Kidney capillary endothelial cell (primary cell): Measurements from ENCODE around the gene OLFM1.

Experiments used
- DNase-seq: peaks from one replicate; pipeline ENCODE4 v3.0.0-alpha.2; 2018; ENCODE audit warnings: low spot score

Gene OLFM1

DNA sequence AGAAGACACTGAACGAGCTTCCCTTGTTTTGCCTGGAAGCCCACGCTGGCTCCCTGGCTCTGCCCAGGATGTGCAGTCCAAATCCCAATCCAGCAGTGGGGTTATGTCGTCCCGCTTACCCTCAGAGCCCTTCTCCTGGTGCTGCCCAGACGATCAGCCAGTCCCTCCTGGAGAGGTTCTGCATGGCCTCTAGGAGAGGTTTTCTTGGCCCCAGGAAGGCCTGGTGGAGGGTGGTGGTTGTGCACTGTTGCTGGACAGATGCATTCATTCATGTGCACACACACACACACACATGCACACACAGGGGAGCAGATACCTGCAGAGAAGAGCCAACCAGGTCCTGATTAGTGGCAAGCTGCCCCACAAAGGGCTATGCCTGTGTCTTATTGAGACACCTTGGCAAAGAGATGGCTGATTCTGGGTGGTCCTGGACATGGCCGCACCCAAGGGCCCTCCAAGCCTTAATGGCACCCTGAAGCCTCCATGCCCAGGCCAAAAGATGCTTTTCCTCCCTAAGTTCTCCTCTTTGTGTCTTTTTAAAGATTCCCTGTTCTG is 10.5 kb upstream of the OLFM1 start:
- no peak for DNase-seq

DNA sequence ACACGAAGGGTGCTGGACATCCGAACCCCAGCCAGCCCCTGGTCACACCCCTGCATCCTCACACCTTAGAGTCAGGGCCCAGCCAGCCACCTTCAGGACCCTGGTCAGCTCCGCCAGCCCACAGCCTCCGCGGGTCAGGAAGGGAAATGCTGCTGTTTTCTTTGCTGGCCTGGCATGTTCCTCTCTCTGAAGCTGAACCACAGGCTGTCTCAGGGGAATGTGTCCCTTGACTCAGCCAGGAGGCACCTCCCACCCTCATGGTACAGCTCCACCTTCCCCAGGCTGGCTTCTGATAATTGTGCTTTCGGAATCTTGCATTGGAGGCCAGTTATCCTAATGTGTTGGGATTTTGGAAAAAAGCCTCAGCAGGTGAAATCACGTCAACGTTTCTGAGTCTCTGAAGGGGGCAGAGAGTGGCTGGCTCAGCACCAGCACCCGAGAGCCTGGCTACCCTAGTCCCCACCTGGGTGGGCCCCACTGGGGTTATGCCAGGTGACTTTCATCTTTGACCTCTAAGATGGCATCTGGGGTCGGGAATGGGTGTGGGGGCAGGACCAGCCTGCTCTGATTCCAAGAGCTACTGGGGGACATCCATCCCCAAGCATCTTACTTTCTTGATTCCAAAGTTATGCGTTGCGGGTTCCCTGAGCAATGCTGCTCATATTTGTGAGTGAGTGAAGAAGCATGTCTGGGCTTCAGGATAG is 9.8 kb upstream of the OLFM1 start:
- no peak for DNase-seq

DNA sequence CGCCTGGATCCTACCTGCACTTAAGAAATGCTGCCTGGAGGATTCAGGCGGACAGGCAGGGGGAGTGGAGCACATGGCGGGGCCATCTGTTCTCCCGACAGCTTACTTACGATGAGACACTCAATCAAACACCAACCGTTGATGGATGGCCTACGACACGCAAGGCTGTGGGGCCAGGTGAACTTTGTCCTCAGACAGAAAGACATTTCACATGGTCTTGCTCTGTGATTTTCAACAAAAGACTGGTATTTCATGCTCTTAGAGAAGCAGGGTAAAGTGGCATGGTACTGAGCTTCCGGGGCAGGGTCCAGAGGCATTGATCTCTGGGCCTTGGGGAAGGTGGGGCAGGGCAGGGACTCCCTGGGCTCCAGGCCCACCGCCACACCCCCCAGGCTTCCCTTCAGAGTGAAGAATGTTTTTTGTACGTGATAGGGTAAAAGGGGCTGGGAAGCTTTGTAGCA is 9.1 kb upstream of the OLFM1 start:
- DNase-seq, result no peak

DNA sequence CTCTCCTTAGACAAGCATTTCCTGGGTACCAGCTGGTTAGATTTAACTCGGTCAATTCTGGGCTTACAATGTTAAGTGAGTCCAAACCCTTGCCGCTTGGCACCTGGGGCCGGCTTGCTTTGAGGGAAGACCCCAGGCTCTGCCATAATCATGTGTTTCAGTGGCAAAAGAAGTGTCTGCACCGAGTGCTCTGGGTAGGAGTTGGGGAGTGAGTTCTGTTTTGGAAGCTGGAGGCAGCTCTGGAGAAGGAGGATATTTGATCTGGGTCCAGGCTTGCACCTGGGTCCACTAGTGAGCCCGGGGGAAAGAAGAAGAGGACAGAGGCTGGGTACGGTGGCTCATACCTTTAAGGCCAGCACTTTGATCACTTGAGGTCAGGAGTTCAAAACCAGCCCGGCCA is 8.4 kb upstream of the OLFM1 start:
- no peak for DNase-seq

DNA sequence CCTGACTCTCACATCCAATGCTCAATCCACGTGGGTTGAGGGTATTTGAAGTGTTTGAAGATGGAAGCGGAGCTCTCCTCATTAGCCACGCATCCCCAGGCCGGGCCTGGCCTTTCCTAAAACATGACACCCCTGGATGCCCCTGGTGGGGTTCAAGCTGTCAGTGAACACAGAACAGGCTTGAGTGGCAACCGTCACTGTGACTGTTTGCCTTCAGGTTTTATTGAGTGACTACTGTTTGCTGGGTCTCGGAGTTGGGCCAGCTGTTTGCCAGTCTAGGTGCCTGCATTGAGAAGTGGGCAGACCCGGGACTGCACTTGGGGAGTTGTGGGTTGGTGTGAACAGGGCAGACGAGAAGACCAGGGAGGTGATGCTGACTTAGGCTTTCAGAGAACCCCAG is 7.8 kb upstream of the OLFM1 start:
- DNase-seq, result no peak

DNA sequence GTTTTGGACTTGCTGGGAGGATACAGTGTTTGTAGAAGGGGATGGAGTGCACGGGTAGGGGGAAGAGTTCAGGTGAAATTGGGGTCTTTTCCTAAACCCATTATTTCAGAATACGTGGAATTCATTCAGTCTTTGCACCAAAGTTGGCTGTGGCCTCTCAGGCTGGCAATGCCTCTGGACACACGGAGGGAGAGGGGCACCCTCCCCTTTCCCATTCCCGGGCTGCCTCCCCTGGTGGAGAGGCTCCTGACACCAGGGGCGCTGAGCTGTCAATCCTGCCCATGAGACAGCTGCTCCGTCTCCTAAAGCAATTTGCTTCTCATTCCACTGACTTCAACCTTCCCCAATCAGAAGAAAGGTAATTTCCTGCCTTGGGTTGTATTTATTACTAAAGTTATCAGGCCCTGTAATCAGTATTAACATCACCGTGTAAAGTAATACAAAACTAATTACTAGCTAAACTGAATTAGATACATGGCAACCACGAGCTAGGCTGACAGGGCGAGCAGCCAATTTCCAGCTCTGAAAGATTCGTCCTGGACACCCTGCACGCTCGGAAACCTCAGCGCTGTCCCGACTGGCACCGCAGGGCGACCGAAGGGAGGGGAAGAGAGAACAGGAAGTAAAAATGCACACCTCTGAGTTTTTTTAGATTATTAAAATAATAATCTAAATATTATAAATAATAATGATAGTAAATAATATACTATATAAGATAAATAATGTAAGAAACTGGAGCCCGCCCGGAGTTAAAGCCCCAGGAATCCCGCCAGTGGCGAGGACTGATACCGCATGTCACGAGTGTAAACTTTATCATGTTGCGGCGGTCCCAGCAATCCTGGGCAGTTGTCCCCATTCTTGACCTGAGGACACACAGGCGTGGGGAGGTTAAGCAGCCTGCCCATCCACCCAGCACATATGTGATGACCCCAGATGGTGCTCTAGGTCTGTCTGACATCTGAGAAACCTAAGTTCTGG is 6.9 kb upstream of the OLFM1 start:
- no peak for DNase-seq

DNA sequence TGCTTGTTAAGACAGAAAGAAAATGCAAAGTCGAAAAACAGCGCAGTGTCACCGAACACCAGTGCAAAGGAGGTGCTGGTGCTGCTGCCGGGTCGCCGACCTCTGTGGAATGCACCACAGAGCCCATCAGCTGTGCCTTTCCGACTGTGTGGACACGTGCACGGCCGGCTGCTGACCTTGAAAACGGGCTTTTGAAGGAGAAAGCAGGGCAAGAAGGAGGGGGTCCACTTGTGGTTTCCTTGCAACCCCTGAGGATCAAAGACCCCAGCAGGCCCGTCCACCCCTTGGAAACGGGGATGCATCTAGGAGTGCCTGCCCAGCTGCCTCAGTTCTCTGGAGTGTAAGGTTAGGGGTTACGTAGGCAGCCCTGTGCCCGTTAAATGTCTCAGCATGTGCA is 6.2 kb upstream of the OLFM1 start:
- no peak for DNase-seq

DNA sequence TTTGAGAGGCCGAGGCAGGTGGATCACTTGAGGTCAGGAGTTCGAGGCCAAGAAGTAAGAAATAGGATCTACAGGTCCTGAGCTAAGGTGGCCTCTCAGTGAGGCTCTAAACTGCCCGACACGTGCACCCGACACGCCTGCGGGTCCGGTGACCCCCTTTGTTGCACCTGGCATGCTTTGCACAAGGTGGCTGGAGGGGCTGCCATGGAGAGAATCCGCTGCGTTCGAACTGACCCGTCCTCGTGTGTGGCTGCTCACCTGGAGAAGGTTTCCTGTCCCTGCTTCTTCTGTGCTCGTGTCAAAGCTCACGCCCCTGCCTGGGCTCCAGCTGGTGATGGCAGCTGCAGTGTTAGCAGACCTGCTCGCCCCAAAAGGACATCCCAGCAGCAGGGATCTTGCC is 5.7 kb upstream of the OLFM1 start:
- no peak for DNase-seq

DNA sequence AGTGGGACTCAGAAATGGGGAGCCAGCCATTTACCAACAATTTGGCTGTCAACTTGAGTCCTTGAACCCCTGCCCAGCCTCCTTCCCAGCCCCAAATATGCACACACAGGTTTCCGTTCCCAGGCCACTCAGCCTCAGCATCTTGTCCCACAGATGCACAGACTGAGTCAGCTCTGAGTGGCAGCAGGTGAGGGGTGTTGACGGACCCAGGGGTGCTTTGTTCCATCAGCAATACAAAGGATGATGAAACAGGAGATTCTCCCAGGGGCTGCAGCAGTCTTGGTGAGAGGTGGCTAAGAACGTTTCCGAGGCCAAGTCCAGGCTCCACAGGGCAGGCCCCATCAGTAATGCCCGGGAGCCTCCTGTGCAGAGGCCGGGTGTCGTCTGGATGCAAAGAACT is 4.9 kb upstream of the OLFM1 start:
- DNase-seq, result no peak

DNA sequence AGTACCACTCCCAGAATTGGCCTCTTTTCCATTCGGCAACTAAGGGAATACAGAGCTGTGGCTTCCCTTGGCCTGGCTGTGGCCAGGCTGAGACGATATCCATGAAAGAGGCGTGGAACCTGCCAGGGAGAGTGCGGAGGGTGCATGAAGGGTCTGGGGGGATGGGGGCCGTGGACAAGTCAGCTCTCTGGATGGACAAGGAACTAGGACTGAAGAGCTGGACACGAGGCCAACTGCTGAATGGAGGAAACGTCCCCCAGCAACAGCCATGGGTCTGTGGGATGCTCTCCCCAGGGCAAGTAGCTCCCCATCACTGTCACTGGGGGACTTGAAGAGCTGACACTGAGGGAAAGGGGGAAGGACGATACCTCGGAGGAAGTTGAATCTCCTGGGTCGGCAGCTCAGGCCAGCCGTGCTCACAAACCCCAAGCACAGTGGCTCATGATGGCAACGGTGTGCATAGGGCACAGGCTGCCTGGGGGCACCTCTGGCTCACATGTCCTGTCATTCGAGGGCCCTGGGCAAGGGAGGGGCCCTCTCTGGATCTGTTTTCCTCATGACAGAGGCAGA is 4.1 kb upstream of the OLFM1 start:
- no peak for DNase-seq

DNA sequence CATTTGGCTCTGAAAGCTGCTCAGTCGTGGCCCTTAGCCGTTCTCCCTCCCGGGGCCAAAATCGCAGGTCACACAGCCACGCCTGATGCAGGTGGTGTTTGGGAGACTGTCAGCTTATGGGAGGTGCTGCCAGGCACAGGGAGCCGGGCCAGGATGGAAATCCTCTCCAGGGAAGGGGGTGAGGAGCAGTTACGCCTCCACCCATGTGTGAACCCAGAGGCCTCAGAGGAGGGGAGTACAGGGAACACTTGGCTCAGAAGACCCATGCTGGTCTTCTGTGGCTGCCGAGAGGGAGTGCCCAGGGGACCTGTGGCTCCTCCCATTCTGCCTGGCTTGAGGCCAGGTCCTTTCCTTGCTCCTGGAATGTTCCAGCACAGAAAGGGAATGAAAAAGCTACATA is 3.6 kb upstream of the OLFM1 start:
- no peak for DNase-seq

DNA sequence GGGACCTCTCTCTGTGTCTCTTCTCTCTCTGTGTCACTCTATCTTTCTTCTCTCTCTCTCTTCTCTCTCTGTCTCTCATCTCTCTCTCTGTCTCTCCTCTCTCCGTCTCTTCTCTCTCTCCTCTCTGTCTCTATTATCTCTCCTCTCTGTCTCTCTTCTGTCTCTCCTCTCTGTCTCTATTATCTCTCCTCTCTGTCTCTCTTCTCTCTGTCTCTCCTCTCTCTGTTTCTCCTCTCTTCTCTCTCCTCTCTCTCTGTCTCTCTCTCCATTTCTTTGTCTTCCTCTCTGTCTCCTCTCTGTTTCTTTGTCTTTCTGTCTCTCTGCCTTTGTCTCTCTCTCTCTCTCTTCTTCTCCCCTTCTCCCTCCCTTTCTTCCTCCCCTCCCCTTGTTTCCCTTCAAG is 3.2 kb upstream of the OLFM1 start:
- no peak for DNase-seq

DNA sequence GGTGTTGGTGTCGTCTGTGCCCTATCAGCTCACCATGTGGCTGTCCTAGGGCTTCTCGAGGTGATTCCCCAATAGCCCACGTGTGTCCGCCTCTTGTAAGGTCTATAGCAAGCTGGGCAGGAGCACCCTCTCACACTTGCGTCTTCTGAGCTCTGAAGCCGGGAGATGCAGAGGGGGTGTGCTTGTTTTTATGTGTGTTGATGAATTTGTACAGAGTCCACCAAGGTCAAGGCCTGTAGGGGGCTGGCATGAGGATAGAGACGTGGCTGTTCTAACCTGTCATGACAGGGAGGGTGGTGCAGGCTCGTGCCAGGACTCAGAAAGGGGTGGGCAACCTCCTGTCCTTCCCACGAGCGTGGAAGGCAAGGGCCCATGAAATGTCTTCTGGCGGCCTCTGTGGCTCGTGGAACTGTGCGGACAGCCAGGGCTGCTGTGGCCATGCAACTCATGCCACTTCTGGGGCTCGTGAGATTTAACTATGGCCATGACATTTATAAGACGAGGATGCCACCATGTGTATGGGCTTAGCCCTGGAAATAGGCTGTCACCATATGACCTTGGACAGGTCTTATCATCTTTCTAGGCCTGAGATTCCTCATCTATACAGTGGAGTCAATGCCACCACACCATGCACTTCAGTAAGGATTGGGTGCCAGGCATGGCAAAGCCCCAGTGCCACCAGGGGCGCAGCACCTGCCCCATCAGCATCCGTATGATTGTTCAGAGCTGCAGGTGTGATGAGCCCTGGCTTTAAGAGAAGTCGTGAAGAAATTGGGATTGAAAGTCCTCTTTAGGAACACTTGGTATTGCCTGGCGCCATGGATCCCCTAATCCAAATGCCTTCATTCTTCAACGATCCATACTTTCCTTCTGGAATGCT is 2.3 kb upstream of the OLFM1 start:
- no peak for DNase-seq

DNA sequence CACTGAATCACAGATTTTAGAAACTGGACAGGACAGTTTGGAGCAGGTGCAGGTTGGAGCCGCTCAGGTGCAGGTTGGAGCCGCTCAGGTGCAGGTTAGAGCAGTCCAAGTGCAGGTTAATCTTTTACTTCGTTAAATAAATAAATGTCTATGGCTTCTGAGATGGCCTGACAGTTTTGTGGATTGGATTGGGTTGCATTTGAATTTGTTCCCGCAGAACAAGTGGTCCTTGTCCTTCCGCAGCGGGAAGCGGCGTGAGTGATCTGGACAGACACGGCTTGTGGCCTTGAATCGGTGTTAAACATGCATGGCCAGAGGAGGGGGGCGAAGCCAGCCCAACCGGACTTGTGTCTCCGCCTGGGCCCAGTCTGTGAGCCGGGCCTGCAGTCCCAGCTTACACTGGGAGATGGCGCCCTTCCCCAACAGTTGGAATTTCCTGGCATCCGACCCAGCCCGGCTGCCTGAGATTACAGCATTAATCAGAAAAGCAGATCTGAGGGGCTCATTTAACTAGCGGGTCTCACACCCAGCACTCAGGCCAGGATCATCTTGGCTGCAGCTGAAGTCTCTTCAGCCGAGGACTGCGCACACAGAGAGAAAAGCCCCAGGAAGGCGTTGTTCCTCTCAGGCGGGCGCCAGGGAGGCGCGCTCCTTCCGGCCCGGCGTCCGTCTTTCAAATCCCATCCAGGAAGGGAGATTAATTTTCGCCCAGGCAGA is 1.5 kb upstream of the OLFM1 start:
- DNase-seq, result peak; percentile 72

DNA sequence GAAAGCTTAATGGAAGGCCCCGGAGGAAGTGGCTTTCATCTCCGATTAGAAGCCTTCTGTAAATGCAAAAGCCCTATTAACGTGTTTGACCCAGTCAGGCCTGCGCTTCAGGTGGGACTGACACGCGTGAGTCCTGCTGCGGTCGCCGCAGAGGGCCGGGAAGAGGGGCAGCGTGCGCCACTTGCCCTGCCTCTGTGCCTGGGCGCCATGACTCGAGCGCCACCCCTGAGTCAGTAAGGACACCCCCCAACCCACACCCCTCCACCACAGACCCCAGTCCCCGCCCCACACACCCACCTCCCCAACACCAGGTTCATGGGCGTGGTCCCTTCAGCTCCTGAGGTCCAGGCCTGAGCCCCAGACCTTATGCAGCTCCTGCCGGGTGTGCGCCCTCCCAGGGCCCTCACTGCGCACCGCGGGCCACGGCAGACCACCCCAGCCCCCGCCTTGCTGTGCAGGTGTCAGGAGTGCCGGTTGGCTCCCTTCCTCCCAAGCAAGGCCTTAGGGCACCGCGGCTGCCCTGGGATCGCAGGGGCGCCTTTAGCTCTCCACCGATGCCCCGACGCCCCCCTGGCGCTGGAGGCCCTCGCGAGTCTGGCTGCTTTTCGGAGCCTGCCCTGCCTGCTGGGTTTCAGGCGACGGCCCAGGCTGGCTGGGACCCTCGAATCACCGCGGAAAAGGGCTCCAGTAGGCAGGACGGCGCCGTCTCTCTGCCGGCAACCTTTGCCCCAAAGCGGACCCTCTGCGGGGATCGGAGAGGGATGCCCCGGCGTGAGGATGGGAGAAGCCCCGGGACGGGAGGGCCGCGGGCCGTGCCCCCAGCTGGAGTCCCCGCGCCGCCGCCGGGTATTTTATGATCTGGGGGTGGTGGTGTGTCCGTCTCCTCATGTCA is 625 bp upstream of the OLFM1 start:
- no peak for DNase-seq

DNA sequence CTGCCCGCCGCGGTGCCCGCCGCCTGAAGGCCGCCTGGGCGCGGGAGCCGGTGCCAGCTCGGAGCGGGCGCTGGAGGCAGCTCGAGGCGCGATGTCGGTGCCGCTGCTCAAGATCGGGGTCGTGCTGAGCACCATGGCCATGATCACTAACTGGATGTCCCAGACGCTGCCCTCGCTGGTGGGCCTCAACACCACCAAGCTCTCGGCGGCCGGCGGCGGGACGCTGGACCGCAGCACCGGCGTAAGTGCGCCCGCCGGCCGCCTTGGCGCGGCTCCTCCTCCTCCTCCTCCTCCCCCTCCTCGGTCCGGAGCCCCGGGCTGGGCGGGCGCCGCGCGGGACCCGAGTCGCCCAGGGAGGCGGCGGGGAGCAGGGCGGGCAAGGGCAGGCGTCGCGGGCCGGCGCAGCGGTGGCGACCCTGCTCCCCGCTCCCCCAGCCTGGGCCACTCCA is 455 bp downstream of the OLFM1 start:
- no peak for DNase-seq

DNA sequence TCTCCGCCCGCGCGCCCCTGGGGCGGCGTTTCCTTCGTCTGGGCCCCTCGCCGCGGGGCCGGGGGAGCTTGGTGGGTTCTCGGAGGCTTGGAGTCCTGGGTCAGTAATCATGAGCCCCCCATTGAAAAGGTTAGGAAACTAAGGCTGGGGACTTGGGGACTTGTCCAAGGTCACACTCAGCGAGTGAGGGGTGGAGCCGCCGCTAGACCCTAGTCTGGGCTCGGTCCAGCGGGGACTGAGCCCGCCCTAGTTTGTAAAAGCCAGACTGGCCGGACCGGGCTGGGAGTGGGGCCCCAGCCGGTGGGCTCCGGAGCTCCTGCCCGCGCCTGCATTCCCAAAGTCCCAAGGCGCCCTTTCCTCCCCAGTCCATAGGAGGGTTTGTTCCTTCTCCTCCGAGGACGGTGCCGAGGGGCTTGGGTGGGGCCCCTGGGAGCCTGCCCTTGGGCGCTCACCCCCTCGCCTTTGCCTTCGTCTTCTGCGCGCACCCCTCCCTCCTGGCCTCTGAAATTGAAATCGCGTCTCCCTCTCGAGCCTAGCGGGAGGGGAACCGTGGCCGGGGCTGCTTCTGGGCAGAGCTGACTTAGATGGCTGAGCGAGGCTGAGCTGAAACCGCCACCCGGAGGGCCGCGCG is 995 bp downstream of the OLFM1 start:
- no peak for DNase-seq

DNA sequence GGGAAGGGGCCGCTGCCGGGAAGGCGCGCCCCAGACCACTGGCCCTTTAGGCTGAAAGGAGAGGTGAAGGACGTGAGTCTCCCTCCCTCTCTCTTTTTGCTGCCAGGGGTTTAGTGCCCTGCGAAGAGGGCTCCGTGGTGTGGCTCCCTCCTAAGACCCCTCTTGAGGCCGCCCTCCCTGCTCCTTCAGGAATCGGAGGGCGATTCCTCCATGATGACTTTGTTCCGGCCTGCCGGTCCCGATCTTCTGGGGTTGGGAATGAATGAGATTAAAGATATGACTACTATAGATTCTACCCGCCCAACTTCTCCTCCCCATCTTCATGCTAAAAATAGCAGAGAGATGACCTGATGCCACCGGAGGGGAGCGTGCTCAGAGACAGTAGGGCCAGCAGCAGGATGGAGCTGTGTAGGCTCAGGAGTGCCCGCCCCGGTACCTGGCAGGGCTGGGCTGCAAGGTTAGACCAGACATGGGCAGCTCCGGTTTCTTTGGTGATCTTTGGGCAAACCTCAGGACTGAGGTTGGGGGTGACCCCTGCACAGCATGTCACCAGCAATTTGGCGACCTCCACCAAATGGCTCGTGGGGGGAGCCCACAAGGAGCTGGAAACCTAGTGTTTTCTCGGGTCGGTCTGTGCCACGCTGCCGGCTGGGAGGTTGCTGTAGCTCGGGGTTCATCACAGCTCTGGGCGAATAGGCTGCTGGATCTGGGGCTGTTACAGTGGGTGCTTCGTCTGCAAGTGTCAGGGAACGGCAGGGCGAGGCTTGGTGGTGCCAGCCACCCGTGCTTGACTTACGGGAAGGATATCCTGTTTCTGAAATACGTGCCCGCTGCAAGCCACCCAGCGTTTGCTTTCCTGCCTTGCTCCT is 1.7 kb downstream of the OLFM1 start:
- DNase-seq, result no peak
